ENCODE results near the gene TBX10.

DNA sequence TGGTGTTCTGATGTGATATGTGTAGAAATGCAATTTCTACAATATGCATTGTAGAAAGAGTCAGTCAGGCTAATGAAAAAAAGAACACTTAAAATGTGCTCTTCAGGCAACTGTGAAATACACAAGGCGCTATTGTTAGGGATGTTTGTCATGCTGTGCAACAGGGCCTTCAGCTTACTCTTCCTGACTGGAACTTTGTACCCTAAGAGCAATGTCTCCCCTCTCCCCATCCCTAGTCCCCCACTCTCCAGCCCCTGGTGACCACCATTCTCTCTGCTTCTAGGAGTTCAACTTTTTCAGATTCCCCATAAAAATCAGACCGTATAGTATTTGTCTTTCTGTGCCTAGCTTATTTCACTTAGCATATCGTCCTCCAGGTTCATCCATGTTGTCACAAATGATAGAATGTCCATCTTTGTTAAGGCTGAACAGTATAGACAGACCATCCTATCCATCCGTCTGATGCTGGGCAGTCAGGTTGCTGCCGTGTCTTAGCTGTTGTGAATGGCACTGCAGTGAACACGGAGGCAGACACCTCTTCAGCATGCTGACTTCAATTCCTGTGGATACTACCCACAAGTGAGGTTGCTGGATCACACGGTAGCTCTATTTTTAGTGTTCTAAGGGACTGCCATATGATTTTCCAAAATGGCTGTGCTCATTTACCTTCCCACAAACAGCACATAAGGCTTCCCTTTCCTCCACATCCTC lies 22.2 kb downstream of the TBX10 start:
- TF ChIP-seq, protein P1, sequence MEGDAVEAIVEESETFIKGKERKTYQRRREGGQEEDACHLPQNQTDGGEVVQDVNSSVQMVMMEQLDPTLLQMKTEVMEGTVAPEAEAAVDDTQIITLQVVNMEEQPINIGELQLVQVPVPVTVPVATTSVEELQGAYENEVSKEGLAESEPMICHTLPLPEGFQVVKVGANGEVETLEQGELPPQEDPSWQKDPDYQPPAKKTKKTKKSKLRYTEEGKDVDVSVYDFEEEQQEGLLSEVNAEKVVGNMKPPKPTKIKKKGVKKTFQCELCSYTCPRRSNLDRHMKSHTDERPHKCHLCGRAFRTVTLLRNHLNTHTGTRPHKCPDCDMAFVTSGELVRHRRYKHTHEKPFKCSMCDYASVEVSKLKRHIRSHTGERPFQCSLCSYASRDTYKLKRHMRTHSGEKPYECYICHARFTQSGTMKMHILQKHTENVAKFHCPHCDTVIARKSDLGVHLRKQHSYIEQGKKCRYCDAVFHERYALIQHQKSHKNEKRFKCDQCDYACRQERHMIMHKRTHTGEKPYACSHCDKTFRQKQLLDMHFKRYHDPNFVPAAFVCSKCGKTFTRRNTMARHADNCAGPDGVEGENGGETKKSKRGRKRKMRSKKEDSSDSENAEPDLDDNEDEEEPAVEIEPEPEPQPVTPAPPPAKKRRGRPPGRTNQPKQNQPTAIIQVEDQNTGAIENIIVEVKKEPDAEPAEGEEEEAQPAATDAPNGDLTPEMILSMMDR (IDR thresholded peaks at IDR 0.05; ENCODE audit: low read depth, low read length, missing input control) = no peak
- TF ChIP-seq YY1 (IDR thresholded peaks at IDR 0.05) (no peak), JUND (IDR thresholded peaks at IDR 0.05) (no peak), GABPA (IDR thresholded peaks at IDR 0.05 in 1 of 2, conservative IDR thresholded peaks at IDR 0.05 in 1 of 2) (no peak)
- TF ChIP-seq, protein P2, sequence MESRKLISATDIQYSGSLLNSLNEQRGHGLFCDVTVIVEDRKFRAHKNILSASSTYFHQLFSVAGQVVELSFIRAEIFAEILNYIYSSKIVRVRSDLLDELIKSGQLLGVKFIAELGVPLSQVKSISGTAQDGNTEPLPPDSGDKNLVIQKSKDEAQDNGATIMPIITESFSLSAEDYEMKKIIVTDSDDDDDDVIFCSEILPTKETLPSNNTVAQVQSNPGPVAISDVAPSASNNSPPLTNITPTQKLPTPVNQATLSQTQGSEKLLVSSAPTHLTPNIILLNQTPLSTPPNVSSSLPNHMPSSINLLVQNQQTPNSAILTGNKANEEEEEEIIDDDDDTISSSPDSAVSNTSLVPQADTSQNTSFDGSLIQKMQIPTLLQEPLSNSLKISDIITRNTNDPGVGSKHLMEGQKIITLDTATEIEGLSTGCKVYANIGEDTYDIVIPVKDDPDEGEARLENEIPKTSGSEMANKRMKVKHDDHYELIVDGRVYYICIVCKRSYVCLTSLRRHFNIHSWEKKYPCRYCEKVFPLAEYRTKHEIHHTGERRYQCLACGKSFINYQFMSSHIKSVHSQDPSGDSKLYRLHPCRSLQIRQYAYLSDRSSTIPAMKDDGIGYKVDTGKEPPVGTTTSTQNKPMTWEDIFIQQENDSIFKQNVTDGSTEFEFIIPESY (IDR thresholded peaks at IDR 0.05) = no peak
- TF ChIP-seq, protein P3, sequence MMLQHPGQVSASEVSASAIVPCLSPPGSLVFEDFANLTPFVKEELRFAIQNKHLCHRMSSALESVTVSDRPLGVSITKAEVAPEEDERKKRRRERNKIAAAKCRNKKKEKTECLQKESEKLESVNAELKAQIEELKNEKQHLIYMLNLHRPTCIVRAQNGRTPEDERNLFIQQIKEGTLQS (IDR thresholded peaks at IDR 0.05) = no peak
- TF ChIP-seq, protein P4, sequence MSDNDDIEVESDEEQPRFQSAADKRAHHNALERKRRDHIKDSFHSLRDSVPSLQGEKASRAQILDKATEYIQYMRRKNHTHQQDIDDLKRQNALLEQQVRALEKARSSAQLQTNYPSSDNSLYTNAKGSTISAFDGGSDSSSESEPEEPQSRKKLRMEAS (IDR thresholded peaks at IDR 0.05) = no peak
- TF ChIP-seq, protein P5, sequence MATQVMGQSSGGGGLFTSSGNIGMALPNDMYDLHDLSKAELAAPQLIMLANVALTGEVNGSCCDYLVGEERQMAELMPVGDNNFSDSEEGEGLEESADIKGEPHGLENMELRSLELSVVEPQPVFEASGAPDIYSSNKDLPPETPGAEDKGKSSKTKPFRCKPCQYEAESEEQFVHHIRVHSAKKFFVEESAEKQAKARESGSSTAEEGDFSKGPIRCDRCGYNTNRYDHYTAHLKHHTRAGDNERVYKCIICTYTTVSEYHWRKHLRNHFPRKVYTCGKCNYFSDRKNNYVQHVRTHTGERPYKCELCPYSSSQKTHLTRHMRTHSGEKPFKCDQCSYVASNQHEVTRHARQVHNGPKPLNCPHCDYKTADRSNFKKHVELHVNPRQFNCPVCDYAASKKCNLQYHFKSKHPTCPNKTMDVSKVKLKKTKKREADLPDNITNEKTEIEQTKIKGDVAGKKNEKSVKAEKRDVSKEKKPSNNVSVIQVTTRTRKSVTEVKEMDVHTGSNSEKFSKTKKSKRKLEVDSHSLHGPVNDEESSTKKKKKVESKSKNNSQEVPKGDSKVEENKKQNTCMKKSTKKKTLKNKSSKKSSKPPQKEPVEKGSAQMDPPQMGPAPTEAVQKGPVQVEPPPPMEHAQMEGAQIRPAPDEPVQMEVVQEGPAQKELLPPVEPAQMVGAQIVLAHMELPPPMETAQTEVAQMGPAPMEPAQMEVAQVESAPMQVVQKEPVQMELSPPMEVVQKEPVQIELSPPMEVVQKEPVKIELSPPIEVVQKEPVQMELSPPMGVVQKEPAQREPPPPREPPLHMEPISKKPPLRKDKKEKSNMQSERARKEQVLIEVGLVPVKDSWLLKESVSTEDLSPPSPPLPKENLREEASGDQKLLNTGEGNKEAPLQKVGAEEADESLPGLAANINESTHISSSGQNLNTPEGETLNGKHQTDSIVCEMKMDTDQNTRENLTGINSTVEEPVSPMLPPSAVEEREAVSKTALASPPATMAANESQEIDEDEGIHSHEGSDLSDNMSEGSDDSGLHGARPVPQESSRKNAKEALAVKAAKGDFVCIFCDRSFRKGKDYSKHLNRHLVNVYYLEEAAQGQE (IDR thresholded peaks at IDR 0.05) = no peak
